ENCODE data around the gene GBA2. TPM values are rescaled to one million over a fixed set of nuclear protein-coding genes. Genes with fewer than 3 reads are reported as not detected.
A peak's percentile ranks its signal among the peaks of the same experiment; 100 is the strongest.

GBA2 gene
- total RNA-seq, 1 experiment from 2014 or later, result 48.6 TPM

DNA sequence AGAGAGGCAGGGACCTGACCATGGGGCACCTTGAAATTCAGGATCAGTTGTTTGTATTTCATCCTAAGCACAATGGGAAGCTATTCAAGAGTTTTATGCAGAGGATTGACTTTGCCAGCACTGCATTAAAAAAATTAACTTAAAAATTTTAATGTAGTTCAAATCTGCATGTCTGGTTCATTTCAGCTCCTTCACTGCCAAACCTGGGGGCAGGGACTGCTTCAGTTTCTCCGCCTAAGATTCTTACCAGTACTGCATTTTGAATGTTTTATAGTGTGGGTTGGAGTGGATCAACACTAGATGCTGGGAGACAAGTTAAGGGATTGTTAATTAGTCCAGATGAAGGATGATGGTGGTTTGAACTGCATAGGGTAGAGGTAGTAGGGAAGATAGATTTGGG lies 20.7 kb upstream of the GBA2 start:
- in situ Hi-C loops (cut with HindIII; ENCODE audit: low sequenced_read_pairs), result no loop called here
- no peak for DNase-seq (ENCODE audit: low spot score)

DNA sequence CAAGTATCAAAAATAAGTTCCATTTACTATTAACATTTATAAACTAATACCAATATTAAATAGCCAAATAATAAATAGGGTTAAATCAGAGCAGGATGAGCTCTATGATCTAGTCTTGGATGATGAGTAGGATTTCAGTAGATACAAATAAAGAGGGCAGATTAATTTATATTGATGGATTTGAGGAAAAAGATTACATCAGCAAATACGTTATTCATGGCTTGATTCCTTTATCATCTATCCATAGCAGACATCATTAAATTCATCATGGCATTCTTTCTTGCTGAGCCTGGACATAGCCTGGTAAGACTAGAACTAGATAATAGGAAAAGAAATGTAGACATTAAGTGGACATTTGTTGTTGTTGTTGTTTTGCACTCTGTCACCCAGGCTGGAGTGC lies 18.4 kb upstream of the GBA2 start:
- no peak for DNase-seq (ENCODE audit: low spot score)
- in situ Hi-C loops (cut with HindIII; ENCODE audit: low sequenced_read_pairs), result no loop called here

DNA sequence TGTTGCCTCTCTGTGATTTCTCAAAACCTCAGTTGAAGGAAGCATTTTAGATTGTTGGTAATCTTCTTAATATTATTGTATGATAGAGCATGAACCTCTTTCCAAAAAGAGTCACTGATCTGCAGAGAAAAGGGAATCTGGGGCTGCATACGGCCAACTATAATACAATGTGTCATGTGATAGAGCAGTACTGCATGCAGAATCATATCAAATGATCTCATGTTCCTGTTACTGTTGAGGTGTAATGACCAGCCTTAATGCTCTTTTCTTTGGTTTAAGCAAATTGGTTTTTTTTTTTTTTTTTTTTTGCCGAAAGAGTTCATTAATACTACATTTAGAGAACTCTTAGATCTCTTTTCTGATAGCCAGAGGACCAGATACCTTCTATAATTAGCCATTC lies 18.0 kb upstream of the GBA2 start:
- no peak for DNase-seq (ENCODE audit: low spot score)
- in situ Hi-C loops (cut with HindIII; ENCODE audit: low sequenced_read_pairs), result no loop called here

DNA sequence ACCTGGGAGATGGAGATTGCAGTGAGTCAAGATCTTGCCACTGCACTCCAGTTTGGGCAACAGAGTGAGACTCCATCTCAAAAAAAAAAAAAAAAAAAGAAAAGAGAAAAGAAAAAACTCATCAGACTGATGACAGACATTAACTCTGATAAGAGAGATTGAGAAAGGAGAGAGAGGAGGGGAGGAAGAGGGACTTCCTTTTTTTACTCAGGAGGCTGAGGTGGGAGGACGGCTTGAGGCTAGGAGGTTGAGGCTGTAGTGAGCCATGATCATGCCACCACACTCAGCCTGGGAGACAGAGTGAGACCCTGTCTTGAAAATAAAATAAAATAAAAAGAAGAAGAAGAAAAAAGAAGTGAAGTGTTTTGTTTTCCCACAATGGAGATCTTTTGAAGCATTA lies 14.8 kb upstream of the GBA2 start:
- in situ Hi-C loops (cut with HindIII; ENCODE audit: low sequenced_read_pairs), result no loop called here
- no peak for DNase-seq (ENCODE audit: low spot score)

DNA sequence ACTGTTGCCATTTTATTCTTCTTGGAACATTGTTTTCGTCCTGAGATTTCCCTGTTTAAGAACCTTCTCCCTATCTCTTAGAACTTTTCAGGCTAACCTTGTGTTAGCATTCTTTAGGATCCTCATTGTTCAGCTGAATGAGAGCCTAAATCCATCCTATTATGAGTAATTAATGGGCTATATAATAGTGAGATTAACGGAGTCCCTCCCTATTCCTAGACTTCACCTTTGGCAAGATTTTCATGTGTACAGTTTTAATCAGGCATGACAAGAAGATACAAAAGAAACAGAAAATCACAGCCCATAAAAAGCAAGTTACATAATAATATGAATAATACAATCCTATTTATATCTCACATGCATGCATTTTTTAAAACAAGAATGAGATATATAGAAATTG lies 14.2 kb upstream of the GBA2 start:
- in situ Hi-C loops (cut with HindIII; ENCODE audit: low sequenced_read_pairs), result no loop called here
- DNase-seq (ENCODE audit: low spot score), result no peak

DNA sequence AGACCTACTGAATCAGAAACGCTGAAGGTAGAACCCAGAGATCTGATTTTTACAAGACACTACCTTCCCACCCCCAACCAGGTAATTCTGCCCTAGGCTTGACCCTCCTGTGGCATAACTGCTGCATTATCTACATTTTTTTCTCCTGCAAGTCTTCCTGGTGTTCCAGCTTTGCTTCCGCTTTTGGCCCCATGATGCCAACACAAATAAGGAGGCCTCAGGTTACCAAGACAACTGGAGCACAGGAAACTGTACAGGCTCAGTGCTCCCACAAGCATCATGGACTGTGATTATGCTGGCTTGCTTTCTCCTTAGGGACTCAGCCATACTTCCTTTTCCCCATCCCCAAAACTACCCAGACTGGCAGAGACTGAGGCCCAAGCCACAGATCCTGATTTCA lies 11.6 kb upstream of the GBA2 start:
- in situ Hi-C loops (cut with HindIII; ENCODE audit: low sequenced_read_pairs), result no loop called here
- DNase-seq (ENCODE audit: low spot score), result no peak

DNA sequence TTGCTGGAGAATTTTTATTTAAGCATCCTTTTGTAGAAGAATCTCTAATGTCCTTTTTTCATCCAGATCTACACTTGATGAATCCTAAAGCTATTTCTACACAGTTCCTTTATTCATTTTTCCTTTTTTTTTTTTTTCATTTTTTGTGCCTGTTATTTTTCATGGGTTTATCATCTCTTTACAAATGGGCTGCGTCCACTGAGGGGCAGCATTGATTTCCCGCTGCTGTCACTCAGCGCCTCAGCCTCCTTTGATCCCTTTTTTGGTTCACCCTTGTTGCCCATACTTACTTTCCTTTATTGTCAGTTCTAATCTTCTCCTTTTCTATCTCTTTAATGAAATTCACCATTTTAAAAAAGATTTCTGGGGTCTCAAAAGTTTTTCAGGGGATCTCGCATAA lies 10.8 kb upstream of the GBA2 start:
- in situ Hi-C loops (cut with HindIII; ENCODE audit: low sequenced_read_pairs), result no loop called here
- no peak for DNase-seq (ENCODE audit: low spot score)

DNA sequence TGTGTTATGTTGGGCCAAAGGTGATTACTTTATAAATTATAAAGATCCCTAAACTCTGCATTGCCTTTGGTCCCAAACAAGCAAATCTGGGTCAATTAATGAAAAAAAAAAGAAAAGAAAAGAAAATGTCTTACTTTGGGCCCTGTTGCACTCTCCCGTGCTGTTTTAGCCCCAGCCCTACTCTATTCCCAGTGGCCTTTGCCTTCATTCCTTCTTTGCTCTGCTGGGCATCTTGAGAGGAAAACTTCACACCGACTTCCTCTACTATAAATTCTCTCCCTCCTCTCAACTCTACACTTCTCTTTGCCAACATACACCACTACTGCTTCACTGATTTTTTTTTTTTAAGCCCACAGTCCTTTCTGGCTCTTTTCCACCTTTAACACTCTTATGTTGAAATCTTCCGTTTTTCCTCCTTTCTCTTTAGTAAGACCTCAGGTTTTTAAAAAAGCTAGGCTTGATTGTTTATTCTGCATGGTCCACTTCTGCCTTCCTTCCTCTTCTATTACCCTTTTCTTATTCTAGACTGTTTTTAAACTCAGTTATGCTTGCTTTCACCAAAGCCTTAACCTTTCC lies 9.5 kb upstream of the GBA2 start:
- DNase-seq (ENCODE audit: low spot score), result no peak

DNA sequence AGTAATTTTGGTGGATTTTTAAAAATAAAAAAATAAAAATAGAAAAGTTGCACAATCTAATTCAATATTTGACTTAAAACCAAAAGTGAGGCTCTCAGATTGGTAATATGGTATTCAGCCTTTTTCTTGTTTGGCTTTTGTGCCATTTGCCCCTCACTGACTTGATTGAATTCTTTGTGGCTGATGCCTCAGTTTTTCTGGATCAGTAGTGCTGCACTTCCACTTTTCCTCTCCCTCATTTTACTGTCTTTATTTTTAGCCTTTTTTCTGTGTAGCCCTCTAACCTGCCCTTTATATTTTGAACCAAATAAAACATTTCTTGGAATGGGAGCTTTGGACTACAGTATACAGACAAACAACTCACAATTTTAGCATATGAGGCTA lies 8.9 kb upstream of the GBA2 start:
- no peak for DNase-seq (ENCODE audit: low spot score)
- in situ Hi-C loops (cut with HindIII; ENCODE audit: low sequenced_read_pairs), result no loop called here

More for the DNA sequence above, 9.5 kb upstream of the GBA2 start:
- in situ Hi-C loops (cut with HindIII; ENCODE audit: low sequenced_read_pairs), result no loop called here

DNA sequence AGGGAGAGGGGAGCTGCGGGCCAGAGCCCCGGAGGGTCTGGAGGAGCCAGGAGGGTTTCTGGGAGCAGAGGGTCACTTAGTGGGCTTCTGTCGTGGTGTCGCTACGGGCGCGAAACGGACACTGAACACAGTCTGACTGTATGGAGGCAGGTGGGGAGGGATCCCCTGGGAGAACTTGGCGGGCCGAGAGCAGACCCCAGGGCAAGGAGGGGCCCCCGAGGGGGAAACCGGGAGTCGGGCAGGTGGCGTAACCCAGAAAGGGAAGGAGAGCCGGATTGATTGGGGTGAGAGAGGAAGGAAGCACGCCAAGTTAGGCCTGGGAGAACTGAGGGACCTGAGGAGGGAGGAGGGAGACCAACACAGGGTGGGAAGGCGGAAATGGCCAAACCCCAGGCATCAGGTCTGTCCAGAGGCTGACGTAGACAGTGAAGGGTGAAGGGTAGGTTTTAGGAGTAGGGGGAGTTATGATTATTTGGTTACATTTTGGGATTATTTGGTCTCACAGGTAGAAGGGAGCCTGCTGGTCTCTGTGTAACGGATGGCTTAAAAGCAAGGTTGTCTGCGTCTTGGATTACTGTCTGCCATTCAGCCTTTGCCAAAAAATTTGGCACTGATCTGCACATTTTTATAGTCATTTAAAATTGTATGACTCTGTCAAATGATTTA lies 8.3 kb upstream of the GBA2 start:
- in situ Hi-C loops (cut with HindIII; ENCODE audit: low sequenced_read_pairs), result no loop called here
- DNase-seq (ENCODE audit: low spot score), result peak; percentile 83

DNA sequence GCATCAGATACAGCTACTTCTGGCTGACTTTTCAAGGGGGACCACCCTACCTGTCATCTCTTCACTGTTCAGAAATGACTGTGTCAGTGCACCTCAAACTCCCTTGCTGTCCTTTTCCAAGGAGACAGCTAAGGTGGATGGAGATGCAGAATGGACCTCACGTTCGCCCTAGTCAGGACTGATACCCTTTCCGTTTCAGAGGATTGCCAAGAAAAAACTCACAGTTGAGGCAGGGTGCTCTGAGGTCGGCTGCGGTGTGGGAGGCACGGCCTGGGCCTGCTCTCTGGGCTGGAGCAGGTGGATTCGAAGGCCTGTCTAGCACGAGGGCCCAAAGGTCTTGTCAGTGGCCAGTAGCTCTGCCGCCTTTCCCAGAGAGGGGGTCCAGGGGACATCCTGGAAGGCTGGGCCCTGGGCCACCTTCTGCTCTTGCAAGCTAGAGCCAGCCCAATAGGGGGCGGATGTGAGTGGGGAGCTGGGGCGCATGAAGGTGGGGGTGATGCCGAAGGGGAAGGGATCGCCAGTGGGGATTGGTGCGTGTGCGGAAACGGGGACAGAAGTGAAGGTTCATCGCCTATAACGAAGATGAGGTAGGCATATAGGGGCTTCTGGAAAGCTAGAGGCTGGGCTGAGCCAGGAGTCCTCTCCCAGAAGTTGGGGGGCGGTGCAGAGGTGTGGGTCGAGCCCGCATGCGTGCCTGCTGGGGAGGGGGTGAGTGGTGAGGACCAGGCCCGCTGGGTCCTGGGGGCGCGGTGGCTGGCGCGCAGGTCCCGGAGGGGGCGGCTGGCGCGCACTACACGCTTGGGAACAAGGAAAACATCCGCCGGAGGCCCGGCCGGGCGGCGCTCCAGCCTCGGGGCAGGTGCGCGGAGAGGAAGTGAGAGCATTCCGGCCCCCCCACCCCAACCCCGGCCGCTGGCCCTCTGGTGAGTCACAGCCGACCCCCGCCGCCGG lies 7.5 kb upstream of the GBA2 start:
- in situ Hi-C loops (cut with HindIII; ENCODE audit: low sequenced_read_pairs), result no loop called here
- peak; percentile 77 for DNase-seq (ENCODE audit: low spot score)

DNA sequence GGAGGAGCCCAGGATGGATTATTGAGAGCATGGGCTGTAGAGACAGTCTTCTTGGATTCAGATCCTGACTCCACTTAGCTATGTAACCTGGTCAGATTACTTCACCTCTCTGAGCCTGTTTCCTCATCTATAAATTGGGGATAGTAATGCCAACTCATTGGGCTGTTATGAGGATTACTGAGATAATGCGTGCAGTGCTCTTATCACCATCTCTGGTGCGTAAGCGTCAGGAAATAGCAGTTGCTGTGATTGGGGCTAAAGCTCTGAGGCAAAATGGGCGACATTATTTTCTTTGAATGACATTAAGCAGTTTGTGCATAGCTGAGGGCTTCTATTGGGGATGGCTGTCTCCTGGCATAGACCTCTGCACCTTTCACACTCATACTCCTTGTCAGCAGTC lies 6.0 kb upstream of the GBA2 start:
- in situ Hi-C loops (cut with HindIII; ENCODE audit: low sequenced_read_pairs), result no loop called here
- no peak for DNase-seq (ENCODE audit: low spot score)

DNA sequence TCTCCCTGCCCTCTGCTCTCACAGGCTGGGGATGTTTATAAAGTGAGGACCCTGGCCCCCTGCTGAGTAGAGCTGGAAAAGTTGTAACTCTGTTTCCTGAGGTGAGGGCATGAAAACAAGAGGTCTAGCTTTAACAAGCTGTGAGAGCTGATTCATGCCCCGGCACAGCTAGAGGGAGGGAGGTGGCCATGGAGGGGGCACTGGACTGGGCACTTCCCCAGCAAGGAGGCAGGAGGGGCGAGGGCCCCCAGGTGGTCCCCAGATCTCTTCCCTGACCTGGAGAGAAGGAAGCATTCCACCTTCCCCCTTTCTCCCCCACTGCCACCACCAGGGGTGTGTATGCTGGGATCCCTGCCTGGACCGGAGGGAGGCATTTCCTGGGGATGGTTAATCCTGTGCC lies 5.2 kb upstream of the GBA2 start, which contains the start of gene MSMP:
MSMP (minus strand) TSS at position 13 of the 400 bp plus-strand sequence. CDS start 147 bp downstream, outside the sequence.
- in situ Hi-C loops (cut with HindIII; ENCODE audit: low sequenced_read_pairs), result no loop called here
- DNase-seq (ENCODE audit: low spot score), result no peak

DNA sequence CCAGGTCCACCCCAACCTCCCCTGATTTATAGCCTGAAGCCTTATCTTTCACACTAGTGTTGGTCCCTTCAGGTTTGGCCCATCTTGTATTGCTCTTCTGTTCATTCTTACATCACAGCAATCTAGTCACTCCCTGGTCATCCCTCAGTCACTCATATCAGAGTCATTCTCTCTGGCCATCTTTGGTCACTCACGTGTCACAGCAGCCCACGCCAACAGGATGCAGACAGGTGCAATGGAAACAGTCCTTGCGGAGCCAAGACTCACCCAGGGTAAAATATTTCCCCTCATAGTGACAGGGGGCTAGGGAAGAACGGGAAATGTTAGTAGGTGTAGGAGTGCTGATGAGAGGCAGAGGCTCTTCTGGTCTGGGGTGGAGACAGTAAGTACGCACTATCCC lies 4.4 kb upstream of the GBA2 start:
- DNase-seq (ENCODE audit: low spot score), result no peak
- in situ Hi-C loops (cut with HindIII; ENCODE audit: low sequenced_read_pairs), result no loop called here

DNA sequence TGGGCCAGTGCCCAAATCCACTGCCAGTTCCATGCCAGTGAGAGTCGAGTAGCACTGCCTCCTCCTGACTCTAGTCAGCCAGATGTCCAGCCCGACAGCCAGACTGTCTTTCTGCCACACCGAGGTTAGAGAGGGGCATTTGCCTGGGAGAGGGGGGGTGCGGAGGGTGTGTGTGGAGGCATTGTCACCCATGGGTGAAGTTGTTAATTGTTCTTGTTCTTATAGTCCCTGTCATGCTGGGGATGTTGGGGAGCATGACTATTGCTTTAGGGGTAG lies 1.2 kb upstream of the GBA2 start:
- no peak for DNase-seq (ENCODE audit: low spot score)
- in situ Hi-C loops (cut with HindIII; ENCODE audit: low sequenced_read_pairs), result no loop called here

DNA sequence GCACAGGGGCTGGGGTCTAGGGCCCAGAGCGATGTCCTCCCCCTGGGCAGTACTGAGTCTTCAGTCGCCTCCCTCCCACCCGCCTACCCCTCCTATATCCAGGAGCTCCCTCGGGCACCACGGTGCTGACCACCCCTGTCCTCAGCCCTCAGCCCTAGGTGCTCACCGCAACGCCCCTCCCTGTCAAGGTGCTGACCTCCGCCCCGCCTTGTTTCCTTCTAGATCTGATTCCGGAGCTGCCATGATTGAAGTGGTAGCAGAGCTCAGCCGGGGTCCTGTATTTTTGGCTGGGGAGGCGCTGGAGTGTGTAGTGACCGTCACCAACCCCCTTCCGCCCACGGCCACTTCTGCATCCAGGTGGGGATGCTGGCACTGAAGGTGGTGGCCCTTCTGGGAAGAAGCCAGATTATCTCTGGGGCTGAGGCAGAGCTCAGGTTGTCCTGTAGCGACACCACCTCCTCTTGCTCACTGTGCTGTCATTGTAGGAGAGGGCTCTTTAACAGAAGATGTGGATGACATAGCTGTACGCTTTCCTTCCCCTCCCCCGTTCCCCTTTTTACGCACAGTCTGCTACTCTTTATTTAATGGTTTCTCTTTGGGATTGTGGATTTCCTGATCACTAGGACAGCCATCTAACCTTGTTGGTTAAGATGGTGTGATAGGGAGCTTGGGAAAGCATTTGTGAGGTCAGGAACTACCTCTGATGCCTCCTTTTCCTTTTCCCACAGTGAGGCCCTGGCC lies 657 bp upstream of the GBA2 start:
- DNase-seq (ENCODE audit: low spot score), result peak; percentile 83
- in situ Hi-C loops (cut with HindIII; ENCODE audit: low sequenced_read_pairs), result no loop called here

DNA sequence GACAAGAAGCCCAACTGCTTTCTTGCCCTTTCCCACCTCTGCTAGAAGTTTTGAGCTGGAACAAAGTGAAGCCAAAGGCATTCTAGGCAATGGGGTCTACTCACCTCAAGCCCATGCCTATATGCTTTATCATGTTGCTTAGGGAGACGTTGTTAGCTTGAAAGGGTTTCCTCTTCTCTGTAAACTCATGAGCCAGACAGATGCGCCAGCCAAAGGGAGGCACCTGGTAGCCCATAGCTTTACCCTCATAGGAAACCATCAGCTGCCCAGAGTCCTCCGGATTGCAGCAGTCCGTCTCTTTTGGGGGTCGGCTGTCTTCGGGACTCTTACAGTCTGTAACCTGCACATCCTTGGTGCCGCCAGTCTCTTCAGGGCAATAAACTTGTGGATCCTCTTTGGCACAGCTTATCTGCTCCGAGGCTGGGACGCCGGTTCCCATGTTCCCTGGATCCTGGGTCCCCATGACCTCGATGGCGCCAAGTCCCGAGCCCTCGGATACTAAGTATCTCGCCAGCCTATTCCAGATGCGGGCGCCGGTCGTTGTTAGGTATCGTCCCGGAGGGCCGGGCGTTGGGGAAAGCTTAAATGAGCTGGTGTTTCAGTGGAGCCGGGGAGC lies 678 bp downstream of the GBA2 start:
- in situ Hi-C loops (cut with HindIII; ENCODE audit: low sequenced_read_pairs), result no loop called here
- no peak for DNase-seq (ENCODE audit: low spot score)

DNA sequence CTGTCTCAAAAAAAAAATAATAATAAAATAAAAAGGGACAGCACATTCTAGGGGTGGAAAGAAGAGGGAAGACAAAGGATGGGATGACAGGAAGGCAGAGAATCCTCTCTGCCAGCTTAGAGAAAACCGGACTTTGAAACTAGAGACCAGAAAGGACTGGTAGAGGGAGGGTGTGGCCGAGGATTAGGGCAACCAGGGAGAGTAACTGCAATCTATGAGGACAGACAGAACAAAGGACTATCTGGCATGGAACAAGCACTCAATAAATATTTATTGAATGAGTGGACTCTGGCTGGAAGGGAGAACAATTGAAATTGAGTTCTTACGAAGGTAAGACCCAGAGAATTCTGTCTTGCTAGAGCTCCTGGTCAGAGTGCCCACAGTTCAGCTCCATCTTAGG lies 2.4 kb downstream of the GBA2 start:
- no peak for DNase-seq (ENCODE audit: low spot score)
- in situ Hi-C loops (cut with HindIII; ENCODE audit: low sequenced_read_pairs), result no loop called here

DNA sequence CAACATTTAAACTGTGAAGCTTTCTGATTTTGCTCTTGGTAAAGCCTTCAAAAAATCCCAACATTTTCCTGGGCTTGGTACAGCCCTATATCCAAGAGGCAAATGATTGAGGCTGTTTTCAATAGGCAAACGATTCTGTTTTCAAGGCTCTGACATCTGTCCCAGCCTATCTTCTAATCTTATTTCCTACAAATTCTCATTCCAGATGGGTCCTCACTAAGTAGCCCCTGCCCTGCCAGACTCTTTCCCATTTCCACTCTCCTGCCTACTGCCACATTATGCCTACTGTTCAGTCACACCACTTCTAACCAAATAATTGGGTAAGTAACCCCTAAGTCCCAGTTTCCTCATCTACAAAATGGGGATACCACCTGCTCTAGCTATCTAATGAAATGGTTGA lies 3.5 kb downstream of the GBA2 start:
- DNase-seq (ENCODE audit: low spot score), result no peak
- in situ Hi-C loops (cut with HindIII; ENCODE audit: low sequenced_read_pairs), result no loop called here
